GM18517 (cell line): ENCODE data around the gene RNF157.
"Not testable (repeated sequence)": the region's sequence is repeated elsewhere in the genome, so short reads cannot be mapped to it uniquely, and the experiment has no call there.

ENCODE experiments used
- ATAC-seq: cut with Tn5 transposase; IDR thresholded peaks from one replicate; pipeline ENCODE4 v1.9.1; 2021; ENCODE audit warnings: mild to moderate bottlenecking, moderate library complexity; ENCODE audit not compliant: unreplicated experiment

The RNF157 gene

GRCh38 chr17:76270770-76271668, 30.7 kb upstream of the RNF157 start:
- ATAC-seq = peak; percentile 1

GRCh38 chr17:76270127-76270592, 29.9 kb upstream of the RNF157 start:
- ATAC-seq = no peak

GRCh38 chr17:76268991-76269981, 29.0 kb upstream of the RNF157 start:
- ATAC-seq = no peak

- ATAC-seq = no peak
These were observed 27.9 kb upstream of the RNF157 start for GRCh38 chr17:76268015-76268749.

GRCh38 chr17:76267581-76268001, 27.3 kb upstream of the RNF157 start:
- not testable (repeated sequence) for ATAC-seq

- no peak for ATAC-seq
These were observed 26.8 kb upstream of the RNF157 start for GRCh38 chr17:76267051-76267576.

GRCh38 chr17:76266244-76266938, 26.1 kb upstream of the RNF157 start:
- no peak for ATAC-seq

GRCh38 chr17:76265624-76266243, 25.4 kb upstream of the RNF157 start:
- ATAC-seq = no peak

GRCh38 chr17:76264755-76265623, 24.7 kb upstream of the RNF157 start, which contains the start of gene UBALD2:
Gene UBALD2, plus strand, starts transcription at chr17:76265348. Its CDS starts 158 bp downstream, at chr17:76265506.
- peak; percentile 70 for ATAC-seq

- no peak for ATAC-seq
These were observed 24.1 kb upstream of the RNF157 start for GRCh38 chr17:76264425-76264754.

GRCh38 chr17:76263896-76264295, 23.6 kb upstream of the RNF157 start:
- no peak for ATAC-seq

GRCh38 chr17:76262732-76263344, 22.5 kb upstream of the RNF157 start:
- no peak for ATAC-seq

GRCh38 chr17:76261421-76262215, 21.3 kb upstream of the RNF157 start:
- no peak for ATAC-seq

- no peak for ATAC-seq
These were observed 20.4 kb upstream of the RNF157 start for GRCh38 chr17:76260669-76261068.

GRCh38 chr17:76260220-76260619, 19.9 kb upstream of the RNF157 start:
- no peak for ATAC-seq

GRCh38 chr17:76256430-76257050, 16.2 kb upstream of the RNF157 start:
- ATAC-seq = not testable (repeated sequence)
